ENCODE data around the gene CDC14A. TPM values are rescaled to one million over a fixed set of nuclear protein-coding genes. Genes with fewer than 3 reads are reported as not detected.
A peak's percentile ranks its signal among the peaks of the same experiment; 100 is the strongest.

CDC14A gene
- total RNA-seq, 1 experiment from 2014 or later, result 11.1 TPM

DNA sequence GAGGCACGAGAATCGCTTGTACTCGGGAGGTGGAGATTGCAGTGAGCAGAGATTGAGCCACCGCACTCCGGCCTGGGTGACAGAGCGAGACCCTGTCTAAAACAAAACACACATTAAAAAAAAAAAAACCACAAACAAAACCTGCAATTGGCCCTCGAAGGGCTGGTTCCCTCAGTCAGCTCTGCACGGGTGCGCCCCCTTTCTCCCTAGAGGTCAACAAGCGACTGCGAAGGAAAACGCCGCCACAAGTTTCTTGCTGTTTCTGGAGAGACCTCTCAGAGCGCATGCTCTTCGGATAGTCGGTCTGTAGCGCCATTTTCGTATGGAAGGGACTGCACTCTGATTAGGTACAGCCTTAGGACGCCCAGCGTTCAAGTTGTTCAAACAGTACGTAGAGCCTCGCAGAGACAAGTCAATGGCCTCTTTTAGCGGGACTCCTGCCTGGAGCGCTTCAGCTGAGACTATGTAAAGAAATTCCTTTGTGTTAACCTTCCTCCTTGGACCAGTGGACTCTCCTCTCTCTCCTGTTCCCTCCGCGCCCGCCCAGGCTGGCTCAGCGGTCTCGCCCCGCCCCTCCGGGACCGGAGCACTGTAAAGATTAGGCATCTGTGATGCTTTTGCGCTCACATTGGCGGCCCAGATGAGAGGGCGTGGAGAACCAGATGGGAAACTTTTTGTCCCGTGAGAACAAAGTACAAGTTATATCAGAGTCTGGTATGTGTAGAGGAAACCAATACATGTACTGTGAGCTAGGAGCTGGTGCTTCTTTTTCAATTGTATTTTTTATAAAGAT, 1.0 kb upstream of the CDC14A start (continued):
- TF ChIP-seq, protein P1, sequence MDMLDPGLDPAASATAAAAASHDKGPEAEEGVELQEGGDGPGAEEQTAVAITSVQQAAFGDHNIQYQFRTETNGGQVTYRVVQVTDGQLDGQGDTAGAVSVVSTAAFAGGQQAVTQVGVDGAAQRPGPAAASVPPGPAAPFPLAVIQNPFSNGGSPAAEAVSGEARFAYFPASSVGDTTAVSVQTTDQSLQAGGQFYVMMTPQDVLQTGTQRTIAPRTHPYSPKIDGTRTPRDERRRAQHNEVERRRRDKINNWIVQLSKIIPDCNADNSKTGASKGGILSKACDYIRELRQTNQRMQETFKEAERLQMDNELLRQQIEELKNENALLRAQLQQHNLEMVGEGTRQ (CRISPR knock-in tag; IDR thresholded peaks at IDR 0.05), result no peak
- TF ChIP-seq, protein P2, sequence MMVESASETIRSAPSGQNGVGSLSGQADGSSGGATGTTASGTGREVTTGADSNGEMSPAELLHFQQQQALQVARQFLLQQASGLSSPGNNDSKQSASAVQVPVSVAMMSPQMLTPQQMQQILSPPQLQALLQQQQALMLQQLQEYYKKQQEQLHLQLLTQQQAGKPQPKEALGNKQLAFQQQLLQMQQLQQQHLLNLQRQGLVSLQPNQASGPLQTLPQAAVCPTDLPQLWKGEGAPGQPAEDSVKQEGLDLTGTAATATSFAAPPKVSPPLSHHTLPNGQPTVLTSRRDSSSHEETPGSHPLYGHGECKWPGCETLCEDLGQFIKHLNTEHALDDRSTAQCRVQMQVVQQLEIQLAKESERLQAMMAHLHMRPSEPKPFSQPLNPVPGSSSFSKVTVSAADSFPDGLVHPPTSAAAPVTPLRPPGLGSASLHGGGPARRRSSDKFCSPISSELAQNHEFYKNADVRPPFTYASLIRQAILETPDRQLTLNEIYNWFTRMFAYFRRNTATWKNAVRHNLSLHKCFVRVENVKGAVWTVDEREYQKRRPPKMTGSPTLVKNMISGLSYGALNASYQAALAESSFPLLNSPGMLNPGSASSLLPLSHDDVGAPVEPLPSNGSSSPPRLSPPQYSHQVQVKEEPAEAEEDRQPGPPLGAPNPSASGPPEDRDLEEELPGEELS (CRISPR knock-in tag; IDR thresholded peaks at IDR 0.05), result 0 out of 2 replicates have a peak, but pooled peaks have one; percentile 33
- TF ChIP-seq, protein P3, sequence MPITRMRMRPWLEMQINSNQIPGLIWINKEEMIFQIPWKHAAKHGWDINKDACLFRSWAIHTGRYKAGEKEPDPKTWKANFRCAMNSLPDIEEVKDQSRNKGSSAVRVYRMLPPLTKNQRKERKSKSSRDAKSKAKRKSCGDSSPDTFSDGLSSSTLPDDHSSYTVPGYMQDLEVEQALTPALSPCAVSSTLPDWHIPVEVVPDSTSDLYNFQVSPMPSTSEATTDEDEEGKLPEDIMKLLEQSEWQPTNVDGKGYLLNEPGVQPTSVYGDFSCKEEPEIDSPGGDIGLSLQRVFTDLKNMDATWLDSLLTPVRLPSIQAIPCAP (CRISPR knock-in tag; IDR thresholded peaks at IDR 0.05), result no peak
- no peak for TF ChIP-seq ESRRA (CRISPR knock-in tag; IDR thresholded peaks at IDR 0.05; ENCODE audit: borderline replicate concordance)
- no peak for TF ChIP-seq ATF1 (CRISPR knock-in tag; IDR thresholded peaks at IDR 0.05)
- peak; percentile 87; the same call in 1 of the 2 replicates for TF ChIP-seq ZNF416 (CRISPR knock-in tag; IDR thresholded peaks at IDR 0.05)
- TF ChIP-seq ZNF138 (CRISPR knock-in tag; conservative IDR thresholded peaks at IDR 0.05), result no peak
- TF ChIP-seq, protein P4, sequence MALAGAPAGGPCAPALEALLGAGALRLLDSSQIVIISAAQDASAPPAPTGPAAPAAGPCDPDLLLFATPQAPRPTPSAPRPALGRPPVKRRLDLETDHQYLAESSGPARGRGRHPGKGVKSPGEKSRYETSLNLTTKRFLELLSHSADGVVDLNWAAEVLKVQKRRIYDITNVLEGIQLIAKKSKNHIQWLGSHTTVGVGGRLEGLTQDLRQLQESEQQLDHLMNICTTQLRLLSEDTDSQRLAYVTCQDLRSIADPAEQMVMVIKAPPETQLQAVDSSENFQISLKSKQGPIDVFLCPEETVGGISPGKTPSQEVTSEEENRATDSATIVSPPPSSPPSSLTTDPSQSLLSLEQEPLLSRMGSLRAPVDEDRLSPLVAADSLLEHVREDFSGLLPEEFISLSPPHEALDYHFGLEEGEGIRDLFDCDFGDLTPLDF (CRISPR knock-in tag; IDR thresholded peaks at IDR 0.05), result no peak
- no peak for TF ChIP-seq GRHL2 (CRISPR knock-in tag; IDR thresholded peaks at IDR 0.05; ENCODE audit: insufficient replicate concordance, severe bottlenecking)
- TF ChIP-seq MYBL2 (CRISPR knock-in tag; IDR thresholded peaks at IDR 0.05), result no peak
- TF ChIP-seq TCF7 (CRISPR knock-in tag; IDR thresholded peaks at IDR 0.05; ENCODE audit: low read depth), result no peak
- TF ChIP-seq, protein P5, sequence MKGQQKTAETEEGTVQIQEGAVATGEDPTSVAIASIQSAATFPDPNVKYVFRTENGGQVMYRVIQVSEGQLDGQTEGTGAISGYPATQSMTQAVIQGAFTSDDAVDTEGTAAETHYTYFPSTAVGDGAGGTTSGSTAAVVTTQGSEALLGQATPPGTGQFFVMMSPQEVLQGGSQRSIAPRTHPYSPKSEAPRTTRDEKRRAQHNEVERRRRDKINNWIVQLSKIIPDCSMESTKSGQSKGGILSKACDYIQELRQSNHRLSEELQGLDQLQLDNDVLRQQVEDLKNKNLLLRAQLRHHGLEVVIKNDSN (CRISPR knock-in tag; IDR thresholded peaks at IDR 0.05), result 0 out of 2 replicates have a peak, but pooled peaks have one; percentile 19
- TF ChIP-seq RORB (CRISPR knock-in tag; IDR thresholded peaks at IDR 0.05), result no peak
- TF ChIP-seq, protein P6, sequence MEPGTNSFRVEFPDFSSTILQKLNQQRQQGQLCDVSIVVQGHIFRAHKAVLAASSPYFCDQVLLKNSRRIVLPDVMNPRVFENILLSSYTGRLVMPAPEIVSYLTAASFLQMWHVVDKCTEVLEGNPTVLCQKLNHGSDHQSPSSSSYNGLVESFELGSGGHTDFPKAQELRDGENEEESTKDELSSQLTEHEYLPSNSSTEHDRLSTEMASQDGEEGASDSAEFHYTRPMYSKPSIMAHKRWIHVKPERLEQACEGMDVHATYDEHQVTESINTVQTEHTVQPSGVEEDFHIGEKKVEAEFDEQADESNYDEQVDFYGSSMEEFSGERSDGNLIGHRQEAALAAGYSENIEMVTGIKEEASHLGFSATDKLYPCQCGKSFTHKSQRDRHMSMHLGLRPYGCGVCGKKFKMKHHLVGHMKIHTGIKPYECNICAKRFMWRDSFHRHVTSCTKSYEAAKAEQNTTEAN (CRISPR knock-in tag; IDR thresholded peaks at IDR 0.05), result no peak
- TF ChIP-seq CBFB (CRISPR knock-in tag; IDR thresholded peaks at IDR 0.05; ENCODE audit: low read depth), result no peak
- no peak for TF ChIP-seq KAT7 (CRISPR knock-in tag; IDR thresholded peaks at IDR 0.05; ENCODE audit: borderline replicate concordance)
- TF ChIP-seq, protein P7, sequence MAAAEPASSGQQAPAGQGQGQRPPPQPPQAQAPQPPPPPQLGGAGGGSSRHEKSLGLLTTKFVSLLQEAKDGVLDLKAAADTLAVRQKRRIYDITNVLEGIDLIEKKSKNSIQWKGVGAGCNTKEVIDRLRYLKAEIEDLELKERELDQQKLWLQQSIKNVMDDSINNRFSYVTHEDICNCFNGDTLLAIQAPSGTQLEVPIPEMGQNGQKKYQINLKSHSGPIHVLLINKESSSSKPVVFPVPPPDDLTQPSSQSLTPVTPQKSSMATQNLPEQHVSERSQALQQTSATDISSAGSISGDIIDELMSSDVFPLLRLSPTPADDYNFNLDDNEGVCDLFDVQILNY (CRISPR knock-in tag; IDR thresholded peaks at IDR 0.05), result peak; percentile 71; the same call in 1 of the 2 replicates
- no peak for TF ChIP-seq NFATC4 (CRISPR knock-in tag; IDR thresholded peaks at IDR 0.05)
- TF ChIP-seq NR3C1 (CRISPR knock-in tag; conservative IDR thresholded peaks at IDR 0.05; ENCODE audit: low read depth), result no peak
- TF ChIP-seq, protein P8, sequence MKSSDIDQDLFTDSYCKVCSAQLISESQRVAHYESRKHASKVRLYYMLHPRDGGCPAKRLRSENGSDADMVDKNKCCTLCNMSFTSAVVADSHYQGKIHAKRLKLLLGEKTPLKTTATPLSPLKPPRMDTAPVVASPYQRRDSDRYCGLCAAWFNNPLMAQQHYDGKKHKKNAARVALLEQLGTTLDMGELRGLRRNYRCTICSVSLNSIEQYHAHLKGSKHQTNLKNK (CRISPR knock-in tag; IDR thresholded peaks at IDR 0.05), result no peak
- no peak for TF ChIP-seq ZNF121 (CRISPR knock-in tag; IDR thresholded peaks at IDR 0.05)
- no peak for TF ChIP-seq ZNF263 (CRISPR knock-in tag; IDR thresholded peaks at IDR 0.05; ENCODE audit: low read depth)
- TF ChIP-seq, protein P9, sequence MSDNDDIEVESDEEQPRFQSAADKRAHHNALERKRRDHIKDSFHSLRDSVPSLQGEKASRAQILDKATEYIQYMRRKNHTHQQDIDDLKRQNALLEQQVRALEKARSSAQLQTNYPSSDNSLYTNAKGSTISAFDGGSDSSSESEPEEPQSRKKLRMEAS (CRISPR knock-in tag; IDR thresholded peaks at IDR 0.05), result peak; percentile 78
- no peak for TF ChIP-seq FOXJ3 (CRISPR knock-in tag; IDR thresholded peaks at IDR 0.05; ENCODE audit: borderline replicate concordance)
- no peak for TF ChIP-seq IRF2 (CRISPR knock-in tag; IDR thresholded peaks at IDR 0.05; ENCODE audit: borderline replicate concordance, low read depth)
- TF ChIP-seq ZNF423 (CRISPR knock-in tag; IDR thresholded peaks at IDR 0.05), result no peak
- TF ChIP-seq, protein P10, sequence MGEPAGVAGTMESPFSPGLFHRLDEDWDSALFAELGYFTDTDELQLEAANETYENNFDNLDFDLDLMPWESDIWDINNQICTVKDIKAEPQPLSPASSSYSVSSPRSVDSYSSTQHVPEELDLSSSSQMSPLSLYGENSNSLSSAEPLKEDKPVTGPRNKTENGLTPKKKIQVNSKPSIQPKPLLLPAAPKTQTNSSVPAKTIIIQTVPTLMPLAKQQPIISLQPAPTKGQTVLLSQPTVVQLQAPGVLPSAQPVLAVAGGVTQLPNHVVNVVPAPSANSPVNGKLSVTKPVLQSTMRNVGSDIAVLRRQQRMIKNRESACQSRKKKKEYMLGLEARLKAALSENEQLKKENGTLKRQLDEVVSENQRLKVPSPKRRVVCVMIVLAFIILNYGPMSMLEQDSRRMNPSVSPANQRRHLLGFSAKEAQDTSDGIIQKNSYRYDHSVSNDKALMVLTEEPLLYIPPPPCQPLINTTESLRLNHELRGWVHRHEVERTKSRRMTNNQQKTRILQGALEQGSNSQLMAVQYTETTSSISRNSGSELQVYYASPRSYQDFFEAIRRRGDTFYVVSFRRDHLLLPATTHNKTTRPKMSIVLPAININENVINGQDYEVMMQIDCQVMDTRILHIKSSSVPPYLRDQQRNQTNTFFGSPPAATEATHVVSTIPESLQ (CRISPR knock-in tag; IDR thresholded peaks at IDR 0.05), result no peak
- TF ChIP-seq PRRX2 (CRISPR knock-in tag; IDR thresholded peaks at IDR 0.05), result no peak
